D721Med (cell line): ENCODE data around the gene IFT74.

ENCODE experiments used
- DNase-seq: peaks from one replicate; pipeline ENCODE4 v3.0.0; 2011; ENCODE audit warnings: low spot score; ENCODE audit not compliant: insufficient read length
- FAIRE-seq: peaks from 2 replicates; lab custom pipeline; 2011; peaks lifted over from hg19 to GRCh38; lab: Jason Lieb, UNC
- TF ChIP-seq, protein P1 (sequence below): IDR thresholded peaks from 2 replicates; pipeline ENCODE4 v1.5.1; 2012; ENCODE audit warnings: mild to moderate bottlenecking, control low read depth; ENCODE audit not compliant: insufficient read depth; ENCODE audit errors: missing control alignments

The IFT74 gene

DNA sequence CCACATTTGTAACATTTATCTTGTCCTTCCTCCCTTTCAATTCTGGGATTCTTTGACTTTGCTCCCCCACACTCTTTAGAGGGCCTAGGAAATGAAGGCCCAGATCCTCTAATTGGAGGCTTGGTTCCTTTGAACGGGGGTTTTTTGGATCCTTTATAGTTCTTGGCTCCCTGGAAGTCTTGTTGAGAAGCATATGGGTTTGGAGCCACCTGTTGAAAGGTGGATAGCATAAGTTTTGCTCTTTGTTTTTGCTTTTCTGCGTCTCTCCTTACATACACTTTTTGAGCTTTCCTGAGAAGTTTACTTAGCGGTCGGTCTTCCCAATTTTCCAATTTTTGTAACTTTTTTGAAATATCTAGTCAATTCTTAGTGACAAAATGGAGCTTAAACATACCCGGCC is 17.8 kb downstream of the IFT74 start:
- FAIRE-seq (no peak), DNase-seq (no peak)
- TF ChIP-seq, protein P1, sequence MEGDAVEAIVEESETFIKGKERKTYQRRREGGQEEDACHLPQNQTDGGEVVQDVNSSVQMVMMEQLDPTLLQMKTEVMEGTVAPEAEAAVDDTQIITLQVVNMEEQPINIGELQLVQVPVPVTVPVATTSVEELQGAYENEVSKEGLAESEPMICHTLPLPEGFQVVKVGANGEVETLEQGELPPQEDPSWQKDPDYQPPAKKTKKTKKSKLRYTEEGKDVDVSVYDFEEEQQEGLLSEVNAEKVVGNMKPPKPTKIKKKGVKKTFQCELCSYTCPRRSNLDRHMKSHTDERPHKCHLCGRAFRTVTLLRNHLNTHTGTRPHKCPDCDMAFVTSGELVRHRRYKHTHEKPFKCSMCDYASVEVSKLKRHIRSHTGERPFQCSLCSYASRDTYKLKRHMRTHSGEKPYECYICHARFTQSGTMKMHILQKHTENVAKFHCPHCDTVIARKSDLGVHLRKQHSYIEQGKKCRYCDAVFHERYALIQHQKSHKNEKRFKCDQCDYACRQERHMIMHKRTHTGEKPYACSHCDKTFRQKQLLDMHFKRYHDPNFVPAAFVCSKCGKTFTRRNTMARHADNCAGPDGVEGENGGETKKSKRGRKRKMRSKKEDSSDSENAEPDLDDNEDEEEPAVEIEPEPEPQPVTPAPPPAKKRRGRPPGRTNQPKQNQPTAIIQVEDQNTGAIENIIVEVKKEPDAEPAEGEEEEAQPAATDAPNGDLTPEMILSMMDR, result no peak

DNA sequence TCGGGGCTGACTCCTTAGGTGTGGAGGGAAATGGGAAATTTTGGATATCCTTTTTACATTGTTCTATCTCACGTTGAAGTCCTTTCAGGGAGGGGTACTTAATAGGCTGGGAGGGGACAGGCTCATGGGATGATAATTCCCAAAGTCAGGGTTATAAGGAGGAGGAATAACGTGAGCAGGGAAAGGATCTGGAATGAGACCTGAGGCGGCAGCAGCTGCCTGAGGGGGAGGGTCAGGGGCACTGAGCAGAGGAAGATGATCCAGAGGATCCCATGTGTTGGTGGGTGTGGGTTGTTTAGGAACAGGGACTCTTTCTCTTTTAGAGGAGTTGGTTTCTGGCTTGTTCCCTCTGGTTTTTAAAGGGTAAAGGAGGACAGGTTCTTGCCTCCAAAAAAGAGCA is 18.7 kb downstream of the IFT74 start:
- DNase-seq (no peak), FAIRE-seq (no peak)
- TF ChIP-seq, protein P1, result no peak

DNA sequence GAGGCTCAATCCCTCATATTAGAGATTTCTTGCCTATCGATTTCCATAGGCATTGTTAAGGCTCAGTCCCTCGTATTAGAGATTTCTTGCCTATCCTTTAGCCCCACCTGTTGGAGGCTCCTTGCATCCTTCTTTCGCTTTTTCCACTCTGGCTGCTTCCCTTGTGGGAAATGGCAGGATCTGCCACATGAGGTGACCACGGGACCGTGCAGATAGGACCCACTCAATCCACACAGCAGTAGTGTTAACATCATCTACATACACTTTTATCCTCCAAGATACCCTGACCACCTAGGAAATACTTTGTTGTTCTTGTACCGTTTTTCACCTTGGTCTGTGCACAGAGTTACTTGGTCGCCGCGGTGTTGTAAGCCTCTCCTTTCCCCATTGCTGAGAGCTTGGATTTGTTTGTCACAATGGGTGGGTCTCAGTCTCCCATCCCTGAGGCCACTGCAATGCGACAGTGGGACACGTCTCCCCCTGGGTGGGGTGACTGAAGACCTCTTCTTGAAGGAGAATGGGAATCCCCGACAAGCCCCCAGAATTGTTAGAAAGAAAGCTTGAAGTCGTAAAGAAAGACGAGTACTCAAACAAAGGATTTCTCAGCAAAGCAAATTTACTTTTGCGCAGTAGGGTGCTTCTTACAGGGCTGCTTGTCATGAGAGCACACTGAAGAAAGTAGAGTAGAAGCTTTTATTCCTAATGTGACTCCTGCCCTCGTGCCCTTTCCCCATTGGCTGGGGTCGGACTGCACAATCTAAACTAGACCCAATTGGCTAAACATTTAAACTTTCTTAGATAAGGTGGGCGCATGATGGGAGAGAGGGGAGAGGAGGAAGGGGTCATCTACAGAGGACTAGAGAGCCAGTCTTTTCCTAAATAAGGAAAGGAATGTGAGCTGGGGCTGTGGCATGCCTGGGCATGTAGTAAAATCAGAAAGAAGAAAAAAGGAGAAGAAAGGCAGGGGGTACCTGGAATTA is 19.8 kb downstream of the IFT74 start:
- DNase-seq, result no peak
- TF ChIP-seq, protein P1, result peak; percentile 61
- no peak for FAIRE-seq

- TF ChIP-seq, protein P1, result no peak
- no peak for DNase-seq
- FAIRE-seq, result no peak
Observed at GRCh38 chr9:26983340-26983739, 27.1 kb downstream of the IFT74 start.

DNA sequence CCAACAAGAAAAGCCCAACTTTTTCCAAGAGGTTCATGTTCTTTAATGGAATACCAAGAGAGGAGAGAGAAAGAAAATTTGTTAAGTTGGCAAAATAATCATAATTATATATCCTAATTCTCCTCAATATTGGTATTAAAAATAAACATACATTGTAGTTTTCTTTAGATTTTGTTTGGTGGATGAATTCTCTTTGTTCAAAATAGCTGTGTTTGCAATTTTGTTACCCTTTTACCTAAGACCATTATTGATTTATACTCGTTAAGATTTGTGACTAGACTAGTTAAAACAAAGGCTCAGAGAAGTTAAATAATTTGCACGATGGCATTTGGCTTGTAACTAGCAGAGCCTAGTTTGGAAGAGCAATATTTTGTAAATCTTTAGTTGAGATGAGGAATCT is 39.6 kb downstream of the IFT74 start:
- TF ChIP-seq, protein P1, result no peak
- no peak for FAIRE-seq
- no peak for DNase-seq

DNA sequence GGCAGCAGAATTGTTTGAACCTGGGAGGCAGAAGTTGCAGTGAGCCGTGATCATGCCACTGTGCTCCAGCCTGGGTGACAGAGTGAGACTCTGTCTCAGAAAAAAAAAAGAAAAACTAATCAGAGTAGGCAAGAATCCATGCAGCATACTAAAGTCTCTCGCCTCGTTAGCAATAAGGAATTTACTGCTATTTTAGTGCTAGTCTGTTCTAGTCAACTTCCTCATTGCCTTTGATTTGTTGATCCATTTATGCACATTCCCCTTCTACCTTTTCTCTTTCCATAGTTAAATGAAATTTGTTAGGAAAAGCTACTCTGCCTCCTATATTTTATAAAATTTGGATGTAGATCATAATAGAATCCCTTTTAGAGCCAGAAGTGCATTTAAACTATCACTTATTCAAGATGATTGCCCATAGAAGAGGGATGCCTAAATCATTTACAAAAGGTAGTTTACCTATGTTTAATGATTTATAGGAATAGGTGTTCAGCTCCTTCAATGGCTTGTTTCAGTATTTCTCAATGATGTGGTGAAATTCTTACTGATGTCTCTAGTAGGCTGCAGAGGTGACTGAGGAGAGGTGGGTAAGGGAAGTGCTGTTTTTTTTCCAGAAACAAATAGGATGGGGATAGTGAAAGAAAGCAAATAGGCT is 47.3 kb downstream of the IFT74 start:
- TF ChIP-seq, protein P1, result no peak
- DNase-seq, result no peak
- FAIRE-seq, result no peak
